ENCODE results near the gene PPP2R2C.
A peak's percentile ranks its signal among the peaks of the same experiment; 100 is the strongest.

The PPP2R2C gene

DNA sequence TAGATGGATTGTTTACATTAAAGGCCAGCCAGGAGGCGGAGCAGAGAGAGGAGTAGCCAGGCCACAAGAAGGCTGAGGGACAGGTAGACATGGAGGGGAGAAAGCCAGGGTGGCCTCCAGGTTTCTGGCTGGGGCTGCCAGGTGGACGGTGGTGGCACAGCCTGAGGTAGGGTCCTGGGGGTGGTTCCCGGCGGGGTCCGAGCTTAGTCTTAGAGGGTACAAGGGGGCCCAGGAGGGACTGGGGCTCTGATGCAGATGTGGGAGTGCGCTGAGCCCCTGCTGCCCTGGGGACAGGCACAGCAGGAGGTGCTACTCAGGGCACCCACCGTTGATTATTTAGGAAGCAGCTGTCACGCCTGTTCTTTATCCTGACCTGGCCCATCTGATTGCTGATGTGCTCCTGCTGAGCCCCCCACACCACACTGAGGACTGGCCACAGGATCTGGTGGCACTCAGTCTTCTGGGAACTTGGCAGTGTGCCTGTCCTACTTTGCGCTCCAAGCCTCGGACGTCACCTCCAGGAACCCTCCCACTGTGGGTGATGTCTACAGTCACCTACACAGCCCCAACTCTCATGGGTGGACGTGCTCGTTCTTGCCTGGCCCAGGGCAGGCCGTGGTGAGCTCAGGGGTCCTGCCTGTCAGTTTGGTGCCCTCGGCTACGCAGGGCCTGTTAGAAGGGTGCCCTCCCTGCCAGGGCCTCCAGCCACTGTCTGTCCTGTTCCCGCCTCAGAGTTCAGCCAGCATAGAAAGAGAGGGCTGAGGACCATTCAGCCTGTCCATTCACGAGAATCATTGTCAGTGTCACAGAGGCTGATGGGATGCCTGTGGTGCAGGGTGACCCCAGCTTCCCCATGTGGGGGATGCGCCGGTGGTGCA is 190.7 kb downstream of the PPP2R2C start:
- DNase-seq (ENCODE audit: low spot score): no peak

GRCh38 chr4:6280365-6280996 is 191.9 kb downstream of the PPP2R2C start:
- no peak for DNase-seq (ENCODE audit: low spot score)

DNA sequence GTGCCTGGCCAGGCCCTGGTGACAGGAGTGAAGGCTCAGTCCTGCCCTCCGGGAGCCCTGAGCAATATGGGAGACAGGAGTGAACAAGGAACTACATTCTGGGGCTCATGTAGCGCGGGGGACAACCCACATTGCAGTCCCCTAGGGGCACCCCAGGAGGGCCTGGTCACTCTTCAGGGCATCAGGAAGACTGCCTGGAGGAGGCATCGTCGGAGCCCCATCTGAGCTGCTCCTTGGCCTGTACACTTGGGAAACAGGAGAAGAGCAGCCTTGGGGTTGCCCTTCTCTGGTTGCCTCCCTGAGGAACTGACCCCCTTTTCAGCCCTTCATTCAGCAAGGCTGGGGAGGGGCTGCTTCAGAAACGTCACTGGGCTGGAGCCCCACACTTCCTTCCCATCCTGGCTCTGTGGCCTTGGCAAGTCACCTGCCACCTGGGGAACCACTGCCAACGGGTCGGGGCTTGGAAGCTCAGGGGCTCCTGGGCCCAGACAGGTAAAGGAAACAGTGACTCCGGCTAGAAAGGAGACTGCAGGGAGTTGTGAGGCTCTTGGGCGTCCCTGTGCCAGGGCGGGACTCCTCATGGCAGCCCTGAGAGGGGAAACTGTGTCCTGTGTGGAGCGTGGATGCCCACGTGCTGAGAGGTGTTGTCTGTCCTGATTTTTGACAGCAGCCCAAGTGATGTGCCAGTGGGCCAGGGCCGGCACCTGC is 192.7 kb downstream of the PPP2R2C start:
- DNase-seq (ENCODE audit: low spot score): no peak

GRCh38 chr4:6278801-6279197 is 193.6 kb downstream of the PPP2R2C start:
- no peak for DNase-seq (ENCODE audit: low spot score)

- no peak for DNase-seq (ENCODE audit: low spot score)
Observed at GRCh38 chr4:6277935-6278800, 194.2 kb downstream of the PPP2R2C start.

- DNase-seq (ENCODE audit: low spot score): no peak
Observed at GRCh38 chr4:6277139-6277802, 195.1 kb downstream of the PPP2R2C start.

DNA sequence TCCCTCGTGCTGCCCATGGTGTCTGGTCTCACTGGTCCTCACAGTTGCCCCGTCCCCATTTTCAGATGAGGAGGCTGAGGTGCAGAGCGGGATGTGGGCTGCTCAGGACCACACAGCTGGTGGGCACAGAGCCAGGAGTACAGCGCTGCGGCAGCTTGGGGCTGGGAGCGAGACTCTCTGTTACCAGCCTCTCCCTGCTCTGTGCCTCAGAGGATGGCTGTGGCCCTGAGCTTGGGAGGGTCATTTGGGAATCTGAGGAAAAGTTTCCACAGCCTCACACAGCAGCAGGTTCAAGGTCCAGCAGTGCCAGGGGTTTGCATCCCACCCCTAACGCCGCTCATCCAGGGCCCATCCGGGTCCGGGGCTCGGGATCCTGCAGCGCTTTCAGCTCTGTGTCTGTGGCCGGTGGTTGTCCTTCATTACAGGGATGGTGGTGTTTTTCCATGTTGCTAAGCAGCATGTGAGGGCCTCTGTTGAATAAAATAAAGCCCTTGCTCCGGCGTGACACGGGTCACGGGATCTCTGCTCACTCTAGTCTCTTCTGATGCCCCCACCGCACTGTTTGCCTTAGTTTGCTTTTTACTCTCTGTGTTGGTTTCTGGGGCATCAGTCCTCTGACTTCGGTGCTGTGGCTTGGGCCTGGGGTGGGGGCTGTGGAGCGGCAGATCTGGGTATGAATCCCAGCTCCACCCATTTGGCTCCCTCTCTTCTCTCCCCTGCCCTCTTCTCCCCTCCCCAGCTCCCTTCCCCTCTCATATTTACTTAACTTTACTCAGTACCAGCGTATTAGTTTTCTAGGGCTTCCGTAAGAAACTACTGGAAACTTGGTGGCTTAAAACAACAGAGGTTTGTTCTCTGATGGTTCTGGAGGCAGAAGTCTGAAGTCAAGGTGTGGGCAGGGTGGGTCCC is 196.3 kb downstream of the PPP2R2C start:
- no peak for DNase-seq (ENCODE audit: low spot score)

DNA sequence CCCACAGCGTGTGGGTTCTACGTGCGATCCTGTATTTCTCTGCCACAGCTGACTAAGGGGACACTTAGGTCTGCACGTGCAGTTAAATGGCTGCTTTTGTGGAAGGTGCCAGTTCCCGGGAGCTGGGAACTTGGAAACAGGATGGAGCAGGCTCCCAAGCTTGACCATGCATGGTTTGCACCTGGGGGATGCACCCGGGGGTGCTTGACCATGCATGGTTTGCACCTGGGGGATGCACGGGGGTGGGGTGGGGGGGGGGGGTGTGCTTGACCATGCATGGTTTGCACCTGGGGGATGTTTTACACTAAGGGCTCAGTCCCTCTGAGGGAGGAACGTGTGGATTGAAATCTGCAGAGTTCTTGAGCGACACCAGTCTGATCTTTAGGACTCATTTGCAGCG is 197.1 kb downstream of the PPP2R2C start:
- DNase-seq (ENCODE audit: low spot score): no peak

GRCh38 chr4:6273661-6273990 is 198.8 kb downstream of the PPP2R2C start:
- DNase-seq (ENCODE audit: low spot score): no peak

GRCh38 chr4:6272863-6273660 is 199.4 kb downstream of the PPP2R2C start:
- DNase-seq (ENCODE audit: low spot score): peak; percentile 82

DNA sequence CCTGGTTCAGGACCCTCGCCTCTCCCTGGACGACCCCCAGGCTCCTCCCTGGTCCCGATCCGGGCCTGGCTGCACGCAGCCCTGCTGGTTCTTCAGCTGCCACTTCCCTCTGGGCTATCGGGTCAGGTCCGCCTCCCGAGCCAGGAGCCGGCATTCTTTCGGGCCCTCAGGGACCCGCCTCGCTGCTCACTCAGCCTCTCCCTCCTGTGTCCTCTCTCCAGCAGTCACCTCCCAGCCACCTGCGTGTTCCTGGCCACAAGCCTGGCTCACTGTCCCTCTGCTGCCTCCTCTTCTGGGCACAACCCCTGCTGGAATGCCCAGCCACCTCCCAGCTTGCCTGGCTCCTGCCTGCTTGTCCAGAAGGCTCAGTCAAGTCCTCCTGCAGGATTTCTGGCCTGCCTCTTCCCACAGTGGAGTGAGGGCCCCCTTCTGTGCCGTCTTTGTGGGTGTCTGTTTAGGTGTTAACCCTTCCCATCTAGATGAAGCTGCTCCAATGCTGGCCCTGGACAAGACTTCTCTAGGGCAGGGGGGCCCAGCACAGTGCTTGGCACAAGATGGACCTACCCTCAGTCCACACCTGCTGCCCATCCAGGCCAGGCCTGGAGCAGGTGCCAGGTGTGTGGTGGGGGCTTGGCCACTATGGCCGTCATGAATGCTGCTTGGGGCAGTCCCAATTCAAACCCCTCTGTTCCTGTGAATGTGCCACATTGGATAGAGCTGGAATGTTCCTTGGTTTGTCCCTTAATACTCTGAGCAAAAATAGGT is 200.5 kb downstream of the PPP2R2C start:
- DNase-seq (ENCODE audit: low spot score): no peak

- no peak for DNase-seq (ENCODE audit: low spot score)
Observed at GRCh38 chr4:6271206-6271605, 201.2 kb downstream of the PPP2R2C start.

DNA sequence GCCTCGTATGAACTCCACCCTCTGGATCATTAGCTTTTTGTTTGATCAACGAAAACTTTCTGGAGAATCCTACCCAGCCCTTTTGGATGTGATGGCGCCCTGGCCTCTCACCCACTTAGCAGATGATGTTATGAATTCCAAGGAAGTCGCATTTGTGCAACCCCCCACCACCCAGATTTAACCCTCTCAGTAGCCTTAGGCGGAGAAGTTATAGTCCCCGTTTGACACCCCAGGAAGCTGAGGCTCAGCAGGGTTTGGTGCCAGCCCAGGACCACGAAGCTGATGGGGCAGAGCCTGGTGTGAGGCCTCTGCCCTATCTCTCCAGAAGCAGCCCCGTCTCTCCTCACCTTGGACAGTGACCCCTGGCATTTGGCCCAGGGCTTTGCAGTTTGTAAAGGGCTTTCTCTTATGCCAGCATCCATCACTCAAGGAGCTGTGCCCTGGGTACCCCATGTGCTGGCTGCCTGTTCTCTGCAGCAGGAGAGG is 201.7 kb downstream of the PPP2R2C start:
- peak; percentile 34 for DNase-seq (ENCODE audit: low spot score)

Measured in AG08395 (cell line).